GM21528 (cell line): ENCODE measurements around the gene CCDC172.

ENCODE experiments used
- ATAC-seq: cut with Tn5 transposase; IDR thresholded peaks from one replicate; pipeline ENCODE4 v1.9.1; 2021; ENCODE audit warnings: mild to moderate bottlenecking, moderate library complexity; ENCODE audit not compliant: unreplicated experiment, low FRiP score

Gene CCDC172

GRCh38 chr10:116324227-116324950 is at the start of gene CCDC172:
Gene CCDC172 (plus strand): TSS chr10:116324448. CDS start chr10:116325012, 564 bp downstream.
- ATAC-seq, result no peak

GRCh38 chr10:116276981-116277380 is 47.3 kb upstream of the CCDC172 start:
- ATAC-seq, result no peak

- ATAC-seq, result no peak
Observed at GRCh38 chr10:116278846-116279245, 45.4 kb upstream of the CCDC172 start.

DNA sequence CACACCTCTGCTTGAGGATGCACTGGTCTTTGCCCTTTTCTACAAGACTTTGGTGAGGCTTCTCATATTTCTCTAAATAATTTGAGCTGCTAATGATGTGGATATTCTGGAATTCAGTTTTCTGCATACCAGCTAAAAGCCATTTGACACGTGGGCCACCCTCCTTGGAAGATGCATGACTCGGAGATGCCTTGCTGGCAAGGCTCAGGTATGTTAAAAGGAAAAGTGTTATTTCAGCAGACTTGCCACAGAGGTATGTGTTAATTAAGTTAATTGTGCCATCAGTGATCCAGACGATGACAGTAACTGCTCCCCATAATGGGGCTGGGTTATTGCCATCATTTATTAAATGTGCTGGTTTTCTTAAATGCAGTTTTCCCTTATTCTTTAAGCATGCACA is 42.5 kb upstream of the CCDC172 start:
- no peak for ATAC-seq

GRCh38 chr10:116286626-116287200 is 37.5 kb upstream of the CCDC172 start:
- ATAC-seq, result no peak

DNA sequence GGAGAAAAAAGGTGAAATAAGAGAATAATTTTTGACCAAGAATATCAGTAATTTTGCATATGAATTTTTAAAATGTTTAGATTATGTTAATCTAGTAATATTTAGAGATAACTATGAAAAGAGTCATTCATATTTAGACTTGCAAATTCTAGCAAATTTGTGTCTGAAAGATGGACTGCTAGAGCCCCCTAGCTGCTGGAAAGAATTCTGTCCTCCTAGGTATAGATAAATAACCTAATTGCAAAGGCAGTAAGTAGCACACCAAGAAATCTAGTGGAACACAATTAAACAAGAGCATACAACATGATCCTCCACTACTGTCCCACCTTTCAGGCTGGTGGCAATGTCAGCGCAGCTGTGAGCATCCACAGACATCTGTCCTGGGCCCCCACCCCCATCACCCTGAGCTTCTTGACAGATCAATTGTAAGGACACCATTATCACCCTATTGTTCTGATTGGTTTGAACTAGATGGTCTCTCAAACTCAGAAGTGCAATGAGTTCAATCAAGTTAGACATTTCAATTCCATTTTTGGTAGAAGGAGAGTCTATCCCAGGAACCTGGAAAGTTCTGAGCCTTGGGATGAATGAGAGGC is 36.2 kb upstream of the CCDC172 start:
- no peak for ATAC-seq

DNA sequence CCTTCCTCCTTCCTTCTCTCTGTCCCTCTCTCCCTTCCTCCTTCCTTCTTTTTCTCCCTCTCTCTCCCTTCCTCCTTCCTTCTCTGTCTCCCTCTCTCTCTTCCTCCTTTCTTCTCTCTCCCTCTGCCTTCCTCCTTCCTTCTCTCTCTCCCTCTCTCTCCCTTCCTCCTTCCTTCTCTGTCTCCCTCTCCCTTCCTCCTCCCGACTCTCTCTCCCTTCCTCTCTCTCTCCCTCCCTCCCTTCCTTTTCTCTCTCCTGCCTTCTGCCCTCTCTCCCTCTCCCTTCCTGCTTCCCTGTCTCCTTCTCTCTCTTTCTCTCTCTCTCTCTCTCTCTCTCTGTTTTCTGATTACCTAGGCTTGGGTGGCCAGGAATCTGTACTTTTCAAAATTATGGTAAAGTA is 34.6 kb upstream of the CCDC172 start:
- ATAC-seq, result no peak

- no peak for ATAC-seq
Observed at GRCh38 chr10:116292493-116292892, 31.8 kb upstream of the CCDC172 start.

DNA sequence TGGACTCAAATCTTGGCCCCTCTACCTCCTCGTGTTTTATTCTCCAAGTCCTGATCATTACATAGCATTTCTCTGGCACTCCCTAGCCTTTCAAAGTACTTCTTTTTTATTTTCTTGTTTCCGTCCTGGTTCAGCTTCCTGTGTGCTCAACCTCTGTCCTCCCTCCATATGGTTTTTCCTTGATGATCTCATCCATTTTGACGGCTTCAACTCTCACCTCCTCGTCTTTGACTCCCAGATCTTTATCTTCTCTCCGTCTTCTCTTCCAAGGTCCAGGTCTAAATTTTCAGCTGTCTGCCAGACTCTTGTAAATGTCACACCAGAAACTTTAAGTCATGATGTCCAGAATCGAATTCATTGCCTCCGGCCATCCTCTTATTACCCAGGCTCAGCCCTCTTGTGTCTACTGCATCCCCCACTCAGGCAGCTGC is 27.9 kb upstream of the CCDC172 start:
- ATAC-seq, result no peak

DNA sequence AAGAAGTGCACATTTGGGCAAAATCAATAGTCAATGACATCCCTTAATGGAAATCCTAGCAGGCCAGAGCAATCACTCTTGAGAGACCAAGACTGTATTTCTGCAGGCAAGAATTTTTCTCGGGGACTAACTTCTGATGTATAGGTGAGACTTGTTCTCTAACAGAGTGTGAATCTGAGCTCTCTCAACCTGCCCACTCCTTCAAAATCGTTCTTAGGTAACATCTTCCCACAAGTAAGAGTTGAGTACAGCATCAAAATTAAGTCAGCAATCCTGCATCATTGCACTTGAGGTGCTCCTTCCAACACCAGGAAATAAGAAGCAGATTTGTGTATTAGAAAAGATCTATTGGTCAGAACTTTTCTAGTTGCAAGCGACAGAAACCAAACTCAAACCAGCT is 25.7 kb upstream of the CCDC172 start:
- no peak for ATAC-seq

DNA sequence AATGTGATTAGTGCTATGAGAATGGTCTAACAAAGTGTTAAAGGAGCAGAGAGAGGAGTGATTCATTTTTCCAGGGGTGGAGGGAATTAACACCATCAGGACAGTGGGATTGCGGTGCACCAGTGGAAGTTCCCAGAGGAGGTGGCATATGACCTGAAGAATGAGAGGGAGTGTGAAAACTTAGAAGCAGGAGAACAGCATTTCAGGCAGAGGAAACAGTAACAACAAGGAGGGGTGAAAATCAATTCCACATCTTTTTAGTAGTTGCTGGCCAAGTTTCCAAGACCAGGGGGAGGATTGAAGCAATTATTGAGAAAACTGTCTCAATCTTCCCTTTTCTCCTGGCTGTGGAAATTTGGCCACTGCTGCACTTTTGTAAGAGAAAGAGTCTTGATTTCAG is 23.7 kb upstream of the CCDC172 start:
- no peak for ATAC-seq

- ATAC-seq, result no peak
Observed at GRCh38 chr10:116304923-116305322, 19.3 kb upstream of the CCDC172 start.

- ATAC-seq, result no peak
Observed at GRCh38 chr10:116306847-116307246, 17.4 kb upstream of the CCDC172 start.

GRCh38 chr10:116307455-116307854 is 16.8 kb upstream of the CCDC172 start:
- no peak for ATAC-seq

DNA sequence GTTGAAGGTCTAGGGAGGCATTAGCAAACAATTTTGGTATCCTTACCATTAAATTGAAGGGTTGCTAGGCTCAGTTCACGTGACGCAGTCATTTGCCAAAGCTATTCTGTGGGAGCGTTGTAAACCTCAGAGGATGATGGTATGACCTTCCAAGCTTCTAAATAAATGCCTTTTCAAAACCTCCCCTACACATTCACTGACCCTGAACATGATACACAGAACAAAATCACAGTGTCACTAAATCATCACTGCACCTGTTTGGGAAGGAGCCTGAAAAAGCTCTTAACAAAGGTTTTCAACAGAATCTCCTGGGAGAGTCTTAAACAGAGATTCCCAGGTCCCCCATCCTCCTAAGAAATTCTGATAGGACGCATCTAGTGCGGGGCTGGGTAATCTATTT is 13.2 kb upstream of the CCDC172 start:
- ATAC-seq, result no peak

DNA sequence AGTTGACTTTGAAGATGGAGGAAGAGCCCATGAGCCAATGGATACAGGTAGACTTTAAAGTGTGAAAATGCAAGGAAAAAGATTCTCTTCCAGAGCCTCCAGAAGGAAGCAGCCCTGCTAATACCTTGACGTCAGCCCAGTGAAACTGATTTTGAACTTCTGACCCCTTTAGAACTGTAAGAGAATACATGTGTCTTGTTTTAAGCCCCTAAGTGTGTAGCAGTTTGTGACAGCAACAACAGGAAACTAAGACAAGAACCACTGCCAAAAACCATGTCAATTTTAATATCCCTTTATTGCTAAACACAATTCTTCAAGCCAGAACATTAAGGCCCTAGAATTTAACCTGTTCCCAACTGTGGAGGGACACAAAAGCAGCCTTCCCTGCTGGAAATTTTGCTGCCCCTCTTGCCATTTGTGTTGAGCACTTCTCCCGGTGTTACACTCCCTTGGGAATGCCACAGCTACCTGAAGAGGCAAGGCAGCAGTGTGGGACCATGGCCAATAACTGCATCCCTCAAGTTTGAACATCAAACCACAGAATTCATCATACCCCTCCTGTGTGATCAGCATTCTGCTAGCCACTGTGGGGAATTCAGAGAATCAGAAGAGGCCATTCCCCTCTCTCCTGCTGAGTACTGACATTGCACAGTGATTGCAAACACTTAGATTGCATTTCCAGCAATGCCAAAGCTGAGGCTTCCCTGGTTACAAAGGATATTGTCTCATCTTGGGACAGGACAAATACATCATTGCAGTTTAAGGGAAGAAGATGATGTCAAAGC is 12.3 kb upstream of the CCDC172 start:
- ATAC-seq, result no peak

DNA sequence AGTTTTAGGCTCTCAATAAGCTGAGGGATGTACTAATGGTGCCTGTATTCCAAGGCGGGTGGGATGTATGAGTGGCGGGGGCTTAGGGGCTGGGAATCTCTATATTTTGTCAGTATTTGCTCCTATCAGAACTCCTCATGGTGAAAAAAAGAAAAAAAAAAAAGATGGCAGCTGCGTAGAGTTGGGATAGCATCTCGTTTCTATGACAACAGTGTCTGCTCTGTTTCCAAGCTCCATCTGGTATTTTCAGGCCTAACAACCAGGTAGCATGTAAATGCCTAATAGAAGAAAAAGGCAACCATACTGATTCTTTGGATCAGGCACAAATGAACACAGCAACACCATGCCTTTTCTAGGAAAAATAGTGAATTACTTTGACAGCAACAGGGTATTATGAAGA is 11.7 kb upstream of the CCDC172 start:
- ATAC-seq, result no peak

- ATAC-seq, result no peak
Observed at GRCh38 chr10:116316503-116316902, 7.7 kb upstream of the CCDC172 start.

DNA sequence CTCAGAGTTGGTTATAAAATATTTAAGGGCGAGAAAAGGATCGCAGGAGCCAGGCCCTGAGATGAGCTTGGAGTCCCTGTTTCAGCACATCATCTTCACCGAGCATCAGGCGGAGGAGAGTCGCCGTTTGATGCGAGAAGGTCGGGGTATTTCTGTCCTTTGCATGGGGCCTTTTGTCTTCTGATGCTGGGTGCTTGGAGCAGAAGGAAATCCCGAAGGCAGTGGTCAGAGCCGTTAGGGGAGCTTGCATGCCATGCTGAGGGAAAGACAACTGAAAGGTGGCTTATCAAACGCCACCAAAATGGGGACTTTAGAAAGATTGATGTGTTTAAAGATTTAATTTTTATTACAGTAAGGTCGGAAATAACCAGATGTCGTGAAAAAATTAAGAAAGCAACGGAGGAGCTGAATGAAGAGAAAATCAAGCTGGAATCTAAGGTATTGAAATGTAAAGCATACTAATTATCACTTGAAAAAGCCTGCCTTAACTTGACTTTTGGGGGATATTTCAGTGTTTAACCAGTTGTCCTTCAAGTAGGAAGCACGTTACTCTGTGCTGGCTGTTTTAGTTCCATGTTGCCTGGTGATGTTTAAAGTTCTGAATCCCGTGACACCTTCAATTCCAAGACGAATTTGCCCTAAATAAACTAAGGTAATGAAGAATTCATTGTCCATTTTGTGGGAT is 845 bp downstream of the CCDC172 start:
- no peak for ATAC-seq

DNA sequence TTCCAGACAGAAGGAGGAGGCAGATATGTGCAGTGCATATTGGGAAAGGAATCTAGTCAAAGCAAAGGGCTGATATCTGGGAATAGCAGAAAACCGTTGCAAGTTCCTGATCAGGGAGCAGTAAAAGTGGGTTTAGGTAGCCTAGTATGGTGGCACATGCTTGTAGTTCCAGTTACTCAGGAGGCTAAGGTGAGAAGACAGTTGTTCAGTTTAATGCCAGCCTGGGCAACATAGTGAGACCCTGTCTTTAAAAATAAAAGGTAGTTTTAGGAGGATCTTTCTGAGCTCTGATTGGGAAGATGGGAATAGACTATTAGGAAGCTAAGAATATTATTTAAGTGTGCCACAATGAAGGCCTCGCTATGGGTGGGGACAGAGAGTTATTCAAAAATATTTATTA is 1.7 kb downstream of the CCDC172 start:
- ATAC-seq, result no peak

DNA sequence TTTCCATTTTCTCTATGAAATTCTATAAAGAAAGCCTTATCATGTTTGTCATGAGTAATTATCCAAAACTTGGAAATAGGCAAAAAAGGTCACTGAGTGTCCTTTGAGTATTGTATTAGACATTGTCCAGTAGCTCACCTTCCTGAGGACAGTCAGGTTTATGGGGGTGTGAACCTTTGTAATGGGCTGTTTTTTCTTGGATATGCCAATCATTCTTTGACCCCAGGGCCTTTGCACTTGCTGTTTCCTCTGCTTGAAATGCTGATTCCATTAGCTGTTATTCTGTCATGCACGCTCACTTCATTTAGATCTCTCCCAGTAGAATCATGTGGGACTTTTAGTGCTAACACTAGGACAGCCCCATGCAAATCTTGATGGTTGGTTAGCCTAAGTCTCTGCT is 4.9 kb downstream of the CCDC172 start:
- ATAC-seq, result no peak
